Esophagus muscularis mucosa (tissue), 4 donors: Measurements from ENCODE around the gene ST8SIA6. TPM values are rescaled to one million over a fixed set of nuclear protein-coding genes. Genes with fewer than 3 reads are reported as not detected.

Experiments used
- DNase-seq: peaks from one replicate; pipeline ENCODE4 v3.0.0-alpha.2; 2017; ENCODE audit errors: extremely low spot score
- H3K27ac ChIP-seq, 4 donors: fragments of 200-600 bp; sonication (generic); replicated peaks in 1 of 4; 1 replicate in 3 of 4; 2 replicates in 1 of 4; pipeline ENCODE4 v1.5.1; 2016 to 2019; ENCODE audit warnings: mild to moderate bottlenecking in 1 of 4
- H3K27me3 ChIP-seq, 4 donors: fragments of 200-600 bp; sonication (generic); one replicate each; pipeline versions ENCODE4 v1.5.1 to v1.6.0; 2016 to 2019
- H3K36me3 ChIP-seq, 4 donors: fragments of 200-600 bp; sonication (generic); one replicate each; pipeline ENCODE4 v1.5.1; 2016 to 2019
- H3K4me1 ChIP-seq, 4 donors: fragments of 200-600 bp; sonication (generic); one replicate each; pipeline ENCODE4 v1.5.1; 2016 to 2019
- H3K4me3 ChIP-seq, 4 donors: fragments of 200-600 bp; sonication (generic); 1 replicate in 2 of 4; 2 replicates in 2 of 4; pipeline ENCODE4 v1.5.1; 2016 to 2019; ENCODE audit warnings: mild to moderate bottlenecking in 4 of 4, moderate library complexity in 1 of 4
- H3K9me3 ChIP-seq, 4 donors: fragments of 200-600 bp; sonication (generic); 1 replicate in 3 of 4; 2 replicates in 1 of 4; pipeline ENCODE4 v1.5.1; 2016 to 2019
- CTCF ChIP-seq, 3 experiments: fragments of 200-600 bp in 2 of 3; fragments of 450-650 bp in 1 of 3; sonication (generic) in 2 of 3; IDR thresholded peaks; one replicate each; pipeline ENCODE4 v1.5.1; 2017 to 2019; ENCODE audit warnings: antibody characterized with exemption in 3 of 3, mild to moderate bottlenecking in 2 of 3, moderate library complexity in 1 of 3
- EP300 ChIP-seq: sonication (generic); formaldehyde crosslinking; IDR thresholded peaks from one replicate; pipeline ENCODE4 v1.6.1; 2017; ENCODE audit warnings: antibody characterized with exemption
- POLR2A ChIP-seq: fragments of 450-650 bp; IDR thresholded peaks from one replicate; pipeline ENCODE4 v1.6.1; 2017; ENCODE audit warnings: antibody characterized with exemption, moderate library complexity, mild to moderate bottlenecking, low read depth
- POLR2AphosphoS5 ChIP-seq, 2 donors: sonication (generic); formaldehyde crosslinking; IDR thresholded peaks; one replicate each; pipeline ENCODE4 v1.6.1; 2017; ENCODE audit warnings: antibody characterized with exemption in 2 of 2
- WGBS: methylation state at CpG from one replicate; pipeline ENCODE4 v1.1.5; 2018; 5-methylcytosine and 5-hydroxymethylcytosine counted together
- intact Hi-C: fragments of 100-400 bp; cut with DNase I; formaldehyde crosslinking; loops from one replicate; pipeline ENCODE4 v1.15.1; 2023
- total RNA-seq, 4 donors: library from RNA; depleted of rRNA; stranded (reverse); fragments of >200 nt; gene quantifications; one replicate each; pipeline versions ENCODE4 v1.1.0 to v1.2.1, GENCODE V29; 2016

The ST8SIA6 gene
- total RNA-seq, 4 donors from 2014 or later: 1.2 to 1.8 (median 1.3) TPM

- 33% methylated on average over 2 of the region's 2 CpGs for WGBS
- no peak for DNase-seq
- Histone ChIP-seq H3K4me1 (no peaks in the 10 kb centered on the region), H3K36me3 (no peaks in the 10 kb centered on the region), H3K27me3 (no peaks in the 10 kb centered on the region), H3K27ac (no peak overlapping the region), H3K9me3 (no peaks in the 10 kb centered on the region), H3K4me3 (no peak overlapping the region)
- no peak for TF ChIP-seq CTCF (IDR thresholded peaks at IDR 0.05)
- TF ChIP-seq POLR2AphosphoS5 (IDR thresholded peaks at IDR 0.05): no peak
- TF ChIP-seq POLR2A: no peak
- TF ChIP-seq EP300: no peak
- intact Hi-C loops: no loop called here
These were observed 96.6 kb downstream of the ST8SIA6 start for GRCh38 chr10:17357781-17358180.

GRCh38 chr10:17356820-17357219 is 97.6 kb downstream of the ST8SIA6 start:
- Histone ChIP-seq H3K4me1 (no peaks in the 10 kb centered on the region), H3K4me3 (no peak overlapping the region), H3K27me3 (no peaks in the 10 kb centered on the region), H3K9me3 (no peaks in the 10 kb centered on the region), H3K36me3 (no peaks in the 10 kb centered on the region), H3K27ac (no peak overlapping the region)
- no peak for TF ChIP-seq POLR2A
- no peak for TF ChIP-seq POLR2AphosphoS5 (IDR thresholded peaks at IDR 0.05)
- no peak for TF ChIP-seq EP300
- no peak for TF ChIP-seq CTCF (IDR thresholded peaks at IDR 0.05)
- DNase-seq: no peak
- intact Hi-C loops: no loop called here
- WGBS: 94% methylated on average over 2 of the region's 2 CpGs

- 76% methylated on average over 5 of the region's 5 CpGs for WGBS
These were observed 99.6 kb downstream of the ST8SIA6 start for GRCh38 chr10:17354781-17355180.

GRCh38 chr10:17353568-17354300 is 100.7 kb downstream of the ST8SIA6 start:
- Histone ChIP-seq H3K4me3 (no peak overlapping the region), H3K36me3 (no peaks in the 10 kb centered on the region), H3K27ac (no peak overlapping the region), H3K9me3 (no peaks in the 10 kb centered on the region), H3K27me3 (no peaks in the 10 kb centered on the region), H3K4me1 (peaks cover 0 to 8% (median under 1%) of the 10 kb centered on the region in 4 donors)
- no peak for TF ChIP-seq CTCF (IDR thresholded peaks at IDR 0.05)
- no peak for TF ChIP-seq EP300
- TF ChIP-seq POLR2AphosphoS5 (IDR thresholded peaks at IDR 0.05): no peak
- intact Hi-C loops: no loop called here
- WGBS: 74% methylated on average over 7 of the region's 7 CpGs
- DNase-seq: no peak

More at GRCh38 chr10:17354781-17355180, 99.6 kb downstream of the ST8SIA6 start:
- Histone ChIP-seq H3K36me3 (no peaks in the 10 kb centered on the region), H3K9me3 (no peaks in the 10 kb centered on the region), H3K4me1 (no peaks in the 10 kb centered on the region), H3K27me3 (no peaks in the 10 kb centered on the region), H3K4me3 (no peak overlapping the region), H3K27ac (no peak overlapping the region)
- no peak for DNase-seq
- intact Hi-C loops: no loop called here
- no peak for TF ChIP-seq POLR2A
- TF ChIP-seq CTCF (IDR thresholded peaks at IDR 0.05): no peak
- TF ChIP-seq EP300: no peak
- TF ChIP-seq POLR2AphosphoS5 (IDR thresholded peaks at IDR 0.05): no peak

- Histone ChIP-seq H3K27ac (no peak overlapping the region), H3K27me3 (no peaks in the 10 kb centered on the region), H3K36me3 (no peaks in the 10 kb centered on the region), H3K4me3 (no peak overlapping the region), H3K4me1 (peaks cover 0 to 14% (median 6%) of the 10 kb centered on the region in 4 donors), H3K9me3 (no peaks in the 10 kb centered on the region)
- intact Hi-C loops: no loop called here
- no peak for TF ChIP-seq EP300
- DNase-seq: no peak
- 74% methylated on average over 2 of the region's 2 CpGs for WGBS
These were observed 101.8 kb downstream of the ST8SIA6 start for GRCh38 chr10:17352583-17352982.
